Dedifferentiated amniotic fluid mesenchymal stem cell (primary cell): Measurements from ENCODE around the gene GRID2.

Experiments
- DNase-seq: peaks from one replicate; pipeline ENCODE4 v3.0.0-alpha.2; 2016; ENCODE audit errors: extremely low spot score

The GRID2 gene

GRCh38 chr4:92961881-92962280, 658.1 kb downstream of the GRID2 start:
- DNase-seq, result no peak

- DNase-seq, result no peak
Observed at GRCh38 chr4:92962831-92963230, 659.1 kb downstream of the GRID2 start.

GRCh38 chr4:92968556-92968955, 664.8 kb downstream of the GRID2 start:
- no peak for DNase-seq

GRCh38 chr4:92968996-92969395, 665.2 kb downstream of the GRID2 start:
- no peak for DNase-seq

GRCh38 chr4:92969650-92970379, 666.0 kb downstream of the GRID2 start:
- peak; percentile 94 for DNase-seq

GRCh38 chr4:92970996-92971395, 667.2 kb downstream of the GRID2 start:
- DNase-seq, result no peak

- no peak for DNase-seq
Observed at GRCh38 chr4:92988301-92988700, 684.5 kb downstream of the GRID2 start.

GRCh38 chr4:92992758-92993157, 689.0 kb downstream of the GRID2 start:
- DNase-seq, result no peak

GRCh38 chr4:92994727-92995126, 691.0 kb downstream of the GRID2 start:
- no peak for DNase-seq

GRCh38 chr4:92996533-92996932, 692.8 kb downstream of the GRID2 start:
- no peak for DNase-seq

- DNase-seq, result no peak
Observed at GRCh38 chr4:93000910-93001309, 697.1 kb downstream of the GRID2 start.

GRCh38 chr4:93002240-93002639, 698.5 kb downstream of the GRID2 start:
- no peak for DNase-seq

GRCh38 chr4:93016350-93016749, 712.6 kb downstream of the GRID2 start:
- no peak for DNase-seq

GRCh38 chr4:93018243-93018642, 714.5 kb downstream of the GRID2 start:
- DNase-seq, result no peak

- DNase-seq, result no peak
Observed at GRCh38 chr4:93018806-93019205, 715.0 kb downstream of the GRID2 start.

- no peak for DNase-seq
Observed at GRCh38 chr4:93029769-93030168, 726.0 kb downstream of the GRID2 start.

GRCh38 chr4:93030670-93031069, 726.9 kb downstream of the GRID2 start:
- no peak for DNase-seq

GRCh38 chr4:93031431-93032098, 727.8 kb downstream of the GRID2 start:
- DNase-seq, result no peak

- DNase-seq, result no peak
Observed at GRCh38 chr4:93042746-93043145, 739.0 kb downstream of the GRID2 start.

- no peak for DNase-seq
Observed at GRCh38 chr4:93053140-93053539, 749.4 kb downstream of the GRID2 start.

- DNase-seq, result no peak
Observed at GRCh38 chr4:93061826-93062225, 758.1 kb downstream of the GRID2 start.

GRCh38 chr4:93063325-93063724, 759.6 kb downstream of the GRID2 start:
- DNase-seq, result no peak

GRCh38 chr4:93065790-93066189, 762.0 kb downstream of the GRID2 start:
- DNase-seq, result no peak

GRCh38 chr4:93066749-93067148, 763.0 kb downstream of the GRID2 start:
- no peak for DNase-seq
